NCI-H748 (cell line): ENCODE results near the gene TMC3.

ENCODE experiments used
- DNase-seq: peaks from one replicate; lab custom pipeline; 2025; ENCODE audit not compliant: unreplicated experiment; lab: John Stamatoyannopoulos, UW

The TMC3 gene

DNA sequence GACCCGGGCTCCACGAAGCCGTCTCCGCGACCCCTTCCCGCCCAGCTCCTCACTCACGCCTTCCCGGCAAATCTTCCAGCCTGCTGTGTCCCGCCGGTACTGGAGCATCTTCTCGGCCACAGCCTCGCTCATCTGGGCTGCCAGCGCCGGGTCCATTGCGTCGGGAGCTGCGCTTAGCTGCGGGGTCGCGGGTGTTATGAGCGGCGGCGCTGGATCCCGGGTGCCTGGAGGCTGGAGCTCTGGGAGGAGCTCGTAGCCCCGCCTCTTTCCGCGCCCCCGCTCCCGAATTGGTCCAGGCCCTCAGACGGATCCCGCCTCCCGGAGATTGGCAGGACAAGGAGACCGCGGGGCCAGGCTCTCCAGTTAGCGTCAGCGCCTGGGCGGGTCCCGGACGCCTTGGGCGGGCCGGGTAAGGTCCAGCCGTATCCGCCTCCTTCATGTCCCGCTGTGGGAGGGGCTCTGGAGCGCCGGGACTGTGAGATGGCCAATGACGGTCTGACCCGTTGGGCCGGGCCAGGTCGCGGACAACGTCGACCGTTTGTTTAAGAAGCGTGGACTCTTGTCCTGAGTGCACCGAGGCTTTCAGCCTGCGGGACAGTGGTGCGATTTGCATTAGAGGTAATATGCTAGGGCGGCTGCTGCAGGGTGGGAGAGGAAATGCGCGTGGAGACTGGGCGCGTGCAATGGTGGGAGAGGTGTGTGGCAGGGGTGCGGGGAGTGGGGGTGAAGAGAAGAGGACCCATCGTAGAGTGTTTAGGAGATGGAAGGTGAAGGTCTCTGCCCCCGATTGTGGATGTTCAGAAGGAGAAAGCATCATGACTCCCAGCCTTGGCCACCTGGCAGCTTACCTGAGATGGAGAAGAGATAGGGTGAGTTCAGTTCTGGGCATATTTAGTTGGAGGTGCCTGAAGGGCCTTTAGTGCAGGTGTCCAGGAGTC is 49.8 kb downstream of the TMC3 start, which contains the start of gene STARD5:
Gene STARD5, minus strand, starts transcription at position 198 of the 938 bp plus-strand sequence. Its CDS starts 42 bp downstream, at position 156.
- peak; percentile 95 for DNase-seq

DNA sequence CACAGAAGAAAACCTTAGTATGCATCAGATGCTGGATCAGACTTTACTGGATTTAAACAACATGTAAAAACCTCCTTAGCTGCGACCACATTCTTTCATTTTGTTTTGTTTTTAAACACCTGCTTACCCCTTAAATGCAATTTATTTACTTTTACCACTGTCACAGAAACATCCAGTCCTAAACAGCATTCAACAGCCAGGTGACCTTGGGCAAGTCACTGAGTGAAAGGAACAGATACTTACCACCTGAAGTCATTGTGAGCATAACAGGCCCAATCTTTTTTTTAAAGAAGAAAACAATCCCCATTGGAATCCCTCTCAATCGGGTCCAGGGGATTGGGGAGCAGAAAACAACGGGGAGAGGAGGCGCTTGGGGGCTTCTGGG is 50.5 kb downstream of the TMC3 start:
- DNase-seq: no peak

DNA sequence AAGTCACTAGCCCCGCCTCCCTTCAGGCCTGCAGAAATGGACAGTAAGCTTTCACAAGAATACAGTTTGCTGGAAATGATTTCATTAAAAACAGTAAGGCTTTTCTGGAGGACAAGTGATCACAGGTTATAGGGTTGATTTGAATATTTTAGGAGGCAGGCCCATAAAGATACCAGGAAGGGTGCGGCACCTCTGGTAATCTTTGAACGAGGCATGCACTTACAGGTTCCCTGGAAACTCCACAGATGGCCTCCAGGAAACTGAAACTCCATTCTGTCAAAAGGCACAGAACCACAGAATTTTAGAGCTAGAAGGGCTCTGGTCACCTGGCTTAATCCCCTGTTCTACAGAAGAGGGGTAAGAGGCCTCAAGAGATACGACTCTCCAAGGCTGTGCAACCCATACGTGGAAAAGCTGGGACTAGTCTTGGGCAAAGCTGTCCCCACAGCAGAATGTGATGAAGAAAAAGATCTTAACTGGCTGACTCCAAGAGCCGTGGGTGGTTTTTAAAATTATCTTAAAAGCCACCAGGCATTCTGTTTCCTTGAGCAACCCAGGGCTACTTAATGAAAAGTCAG is 51.2 kb downstream of the TMC3 start:
- no peak for DNase-seq

DNA sequence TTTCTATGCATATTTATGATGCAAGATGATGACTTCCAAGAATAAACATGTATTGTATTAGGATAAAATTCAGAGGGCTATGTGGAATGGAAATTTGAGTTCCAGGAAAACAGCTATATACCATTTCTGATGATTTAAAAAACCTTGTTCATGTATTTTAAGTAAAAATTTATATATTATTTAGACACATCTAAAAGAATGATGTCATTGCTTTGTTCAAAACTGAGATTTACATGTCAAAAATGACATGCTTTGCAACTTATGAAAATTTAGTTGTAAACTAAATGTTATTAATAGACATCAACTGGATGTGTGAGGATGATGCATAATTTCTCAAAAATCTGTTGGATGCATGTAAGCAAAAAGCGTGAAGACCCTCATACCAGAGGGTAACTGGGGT is 52.3 kb downstream of the TMC3 start:
- no peak for DNase-seq

DNA sequence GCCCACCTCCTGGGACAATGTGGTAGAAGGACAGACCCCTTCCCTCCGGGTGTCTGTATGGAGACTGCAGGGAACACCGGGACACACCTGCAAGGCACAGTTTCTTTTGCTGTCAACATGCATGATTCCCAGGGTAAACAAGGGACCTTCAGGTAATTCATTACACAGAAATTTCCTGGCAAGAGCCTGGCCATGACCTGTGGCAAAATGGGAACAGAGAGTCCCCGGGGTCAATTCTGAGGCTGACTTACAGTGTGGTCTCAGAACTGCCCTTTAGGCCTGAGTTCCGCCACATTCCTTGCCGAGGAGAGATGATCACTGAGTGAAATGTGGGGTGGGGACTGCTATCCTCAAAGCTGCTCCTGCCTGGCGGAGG is 56.4 kb downstream of the TMC3 start:
- DNase-seq: no peak

DNA sequence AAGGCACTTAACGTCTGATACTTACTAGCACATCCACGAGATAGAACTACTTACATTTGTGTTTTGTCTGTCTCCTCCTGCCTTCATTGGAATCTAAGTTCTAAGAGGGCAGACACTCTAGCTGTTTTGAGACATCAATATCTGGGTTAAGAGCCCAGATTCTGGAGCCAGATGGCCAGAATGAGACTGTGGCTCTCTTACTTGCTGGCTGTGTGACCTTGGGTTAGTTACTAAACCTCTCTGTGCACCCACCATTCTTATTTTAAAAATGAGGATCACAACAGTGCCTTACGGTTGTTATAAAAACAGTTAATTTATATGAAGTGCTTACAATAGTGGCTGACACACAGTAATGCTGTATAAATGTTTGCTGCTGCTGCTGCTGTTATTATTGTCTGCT is 57.7 kb downstream of the TMC3 start:
- no peak for DNase-seq

DNA sequence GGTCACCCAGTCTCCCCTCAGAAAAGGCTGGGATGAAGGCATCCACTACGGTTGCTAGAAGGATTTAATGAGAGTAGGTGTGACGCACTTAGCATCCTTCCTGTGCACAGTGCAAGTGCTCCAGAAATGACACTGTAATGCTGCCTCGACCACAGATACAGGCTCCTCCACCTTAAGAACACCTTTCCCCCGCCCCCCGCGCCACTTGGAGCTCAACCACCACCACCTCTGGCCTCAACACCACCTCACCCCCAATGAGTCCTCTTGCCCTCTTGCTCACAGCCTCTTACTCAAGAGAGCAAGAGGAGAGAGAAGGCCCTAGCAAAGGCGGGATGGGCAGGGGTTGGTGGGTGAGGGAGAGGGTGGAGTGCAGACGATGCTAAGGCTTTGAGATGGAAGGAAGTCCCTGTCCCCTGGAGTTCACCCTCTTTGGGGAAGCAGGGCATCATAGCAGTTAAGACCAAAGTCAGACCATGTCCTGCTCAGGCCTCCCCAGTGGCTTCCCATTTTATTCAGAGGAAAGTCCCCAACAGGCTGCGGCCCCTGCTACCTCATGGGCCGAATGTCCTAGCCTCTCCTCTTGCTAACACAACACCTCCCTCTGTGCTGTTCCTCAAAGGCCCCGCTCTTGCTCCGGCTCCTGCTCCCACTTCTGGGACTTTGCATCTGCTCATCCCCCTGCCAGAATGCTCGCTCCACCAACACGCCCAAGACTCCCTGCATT is 58.4 kb downstream of the TMC3 start:
- no peak for DNase-seq

DNA sequence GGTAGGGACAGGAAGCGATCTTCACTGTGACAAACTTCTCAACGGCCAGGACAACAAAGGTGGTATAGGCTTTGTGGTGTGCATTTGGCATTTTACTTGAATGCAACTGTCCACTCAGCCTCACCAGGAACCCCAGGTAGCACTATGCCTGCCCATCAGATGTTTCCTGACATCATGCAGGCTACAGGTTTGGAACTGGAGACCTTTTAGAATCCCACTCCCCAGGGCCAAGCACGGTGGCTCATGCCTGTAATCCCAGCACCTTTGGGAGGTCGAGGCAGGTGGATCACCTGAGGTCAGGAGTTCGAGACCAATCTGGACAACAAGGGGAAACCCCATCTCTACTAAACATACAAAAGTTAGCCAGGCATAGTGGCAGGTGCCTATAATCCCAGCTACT is 59.6 kb downstream of the TMC3 start:
- DNase-seq: no peak

DNA sequence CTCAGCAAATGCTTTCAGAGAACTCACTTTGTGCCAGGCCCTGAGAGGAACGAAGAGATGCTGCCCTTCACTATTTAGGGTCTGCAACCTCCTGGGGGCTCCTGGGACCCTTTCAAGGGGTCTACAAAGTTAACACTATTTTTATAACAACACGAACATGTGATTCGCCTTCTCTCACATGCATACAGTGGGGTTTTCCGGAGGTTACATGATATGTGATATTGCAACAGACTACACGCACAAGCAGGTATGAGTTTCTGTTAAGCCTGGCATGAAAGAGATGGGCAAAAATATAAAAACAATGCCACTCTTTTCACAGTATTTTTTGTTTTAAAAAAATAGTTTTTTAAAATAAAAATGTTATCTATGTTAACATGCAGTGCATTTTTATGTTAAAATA is 60.3 kb downstream of the TMC3 start:
- DNase-seq: no peak

DNA sequence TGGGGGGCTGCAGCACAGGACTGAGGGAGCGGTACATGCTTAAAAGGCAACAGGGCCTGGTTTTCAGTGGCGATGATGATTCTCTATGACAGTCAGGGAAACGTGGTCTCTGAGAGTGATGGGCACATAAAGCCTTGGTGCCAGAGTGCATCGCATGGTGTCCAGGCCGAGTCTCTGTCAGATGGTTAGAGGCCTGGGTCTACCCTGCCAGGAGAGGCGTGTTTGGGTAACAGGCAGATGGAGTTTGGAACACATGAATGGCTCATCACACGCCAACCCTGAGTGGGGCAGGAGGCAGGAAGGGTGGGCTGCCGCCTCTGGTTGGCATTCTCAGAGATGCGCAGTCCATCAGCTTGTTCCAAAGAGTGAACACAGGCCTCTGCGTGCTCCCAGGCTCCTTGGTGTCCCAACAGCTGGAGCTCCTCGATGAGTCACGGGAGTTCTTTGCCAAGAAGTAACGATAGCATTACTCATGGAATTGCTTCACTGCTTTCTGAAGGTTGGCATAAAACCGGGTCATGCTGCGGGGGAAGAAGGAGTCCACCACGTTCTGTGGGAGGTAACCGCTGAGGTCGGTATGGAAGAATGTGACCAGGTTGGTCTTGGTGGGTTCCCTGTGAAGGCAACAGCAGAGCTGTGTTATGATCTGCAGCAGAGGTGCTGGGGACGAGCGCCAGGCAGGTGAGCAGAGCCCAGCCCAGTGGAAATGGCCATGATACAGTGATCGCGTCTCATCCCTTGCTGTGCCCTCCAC is 61.0 kb downstream of the TMC3 start:
- DNase-seq: no peak

DNA sequence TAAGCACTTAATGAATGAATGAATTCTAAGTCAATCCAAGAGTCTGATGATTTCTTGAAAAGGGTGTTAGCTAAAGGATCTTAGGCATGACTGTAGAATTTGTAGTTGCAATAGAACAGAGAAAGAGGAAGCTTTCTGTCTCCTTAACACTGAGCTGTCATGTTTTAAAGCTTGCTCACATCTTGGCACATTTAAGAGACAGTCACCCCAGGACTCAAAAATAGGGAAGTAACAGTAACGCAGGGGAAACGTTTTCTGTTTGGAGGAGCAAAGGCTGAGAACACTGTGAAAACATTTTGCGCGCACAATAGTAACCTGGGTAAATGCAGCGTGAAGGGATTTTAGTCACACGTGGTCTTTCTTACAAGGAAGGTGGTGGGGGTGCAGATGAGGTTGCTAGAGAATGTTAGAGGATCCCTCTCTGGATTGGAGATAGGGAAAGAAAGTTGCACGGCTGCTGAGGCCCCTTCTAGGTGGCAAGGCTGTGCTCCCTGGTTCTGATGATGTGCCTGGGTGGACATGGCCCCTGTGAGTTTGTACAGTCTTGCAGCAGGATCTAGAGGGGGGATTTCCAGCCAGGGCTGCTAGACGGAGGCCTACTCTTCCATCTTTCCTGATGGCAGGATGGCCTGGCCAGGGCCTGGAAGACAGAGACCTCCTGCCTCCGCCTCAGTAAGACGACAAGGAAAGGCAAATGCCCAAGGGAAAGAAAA is 62.1 kb downstream of the TMC3 start:
- DNase-seq: no peak

DNA sequence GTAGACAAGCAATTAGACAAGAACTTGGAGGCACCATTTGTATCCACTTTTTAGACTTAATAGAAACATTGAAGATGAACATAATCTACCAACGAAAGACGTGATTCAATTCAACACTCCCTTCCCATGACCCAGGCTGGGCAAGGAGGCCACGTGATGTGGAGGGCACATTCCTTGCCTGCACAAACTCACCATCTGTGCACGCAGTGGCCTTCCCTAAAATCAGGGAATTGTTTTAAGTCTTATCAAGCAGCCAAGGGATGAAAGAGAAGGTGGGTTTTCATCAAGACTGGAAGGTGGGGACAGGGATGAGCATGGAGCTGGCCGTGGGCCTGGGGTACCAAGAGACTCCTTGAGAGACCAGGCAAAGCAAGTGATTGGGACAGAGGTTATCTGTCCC is 63.5 kb downstream of the TMC3 start:
- DNase-seq: no peak

DNA sequence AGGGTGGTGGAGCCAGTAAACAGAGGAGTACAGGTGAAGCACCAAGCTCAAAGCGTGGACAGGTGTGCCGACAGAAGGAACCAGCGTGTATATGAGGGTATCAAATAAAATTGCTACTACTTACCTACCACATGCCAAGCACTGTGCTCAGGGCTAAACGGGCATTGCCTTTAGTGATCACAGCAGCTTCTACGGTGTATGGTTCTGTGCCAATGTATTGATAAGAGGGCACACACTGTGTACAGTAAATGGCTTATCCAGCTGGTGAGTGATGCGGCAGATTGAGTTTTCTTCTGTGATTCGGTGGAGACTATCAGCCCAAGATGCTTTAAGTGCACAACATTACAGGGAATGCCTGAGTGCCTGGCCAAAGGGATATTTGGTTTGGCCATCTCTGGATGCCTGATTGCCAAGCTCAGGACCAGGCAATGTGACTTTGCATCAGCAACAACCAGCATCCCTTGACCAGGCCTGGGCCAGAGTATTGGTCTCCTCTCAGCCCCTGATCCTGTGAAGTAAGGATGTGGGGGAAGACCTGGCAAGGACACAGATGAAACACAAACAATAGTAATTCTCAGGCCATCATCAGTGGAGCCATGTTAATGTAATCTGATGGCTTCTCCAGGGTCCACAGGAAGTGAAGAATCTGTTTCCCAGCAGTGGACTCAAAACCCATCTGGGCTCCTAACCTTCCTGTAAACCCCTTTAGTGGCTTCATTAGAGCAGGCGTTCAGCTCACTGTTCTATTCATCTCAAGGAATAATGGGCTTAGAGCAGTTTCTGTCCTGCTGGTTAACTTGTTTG is 64.2 kb downstream of the TMC3 start:
- DNase-seq: no peak

DNA sequence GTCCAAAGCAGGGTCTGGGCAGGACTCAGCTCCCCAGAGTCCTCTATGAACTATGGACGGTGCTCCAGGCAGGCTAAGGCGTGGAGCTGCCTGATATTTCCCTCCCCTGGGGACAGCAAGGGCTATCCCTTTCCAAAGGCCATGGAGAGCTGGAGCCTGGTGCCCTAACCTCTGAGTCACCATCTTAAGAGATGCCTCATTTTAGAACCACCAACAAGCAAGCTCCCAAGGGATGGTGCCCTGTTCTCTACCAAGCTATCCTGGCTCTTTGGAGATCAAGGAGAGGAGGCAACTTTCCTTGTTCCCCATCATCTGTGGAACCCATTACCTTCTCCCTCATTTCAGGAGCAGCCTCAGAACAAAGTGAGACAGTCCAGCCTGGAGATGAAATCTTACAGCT is 65.8 kb downstream of the TMC3 start:
- no peak for DNase-seq

DNA sequence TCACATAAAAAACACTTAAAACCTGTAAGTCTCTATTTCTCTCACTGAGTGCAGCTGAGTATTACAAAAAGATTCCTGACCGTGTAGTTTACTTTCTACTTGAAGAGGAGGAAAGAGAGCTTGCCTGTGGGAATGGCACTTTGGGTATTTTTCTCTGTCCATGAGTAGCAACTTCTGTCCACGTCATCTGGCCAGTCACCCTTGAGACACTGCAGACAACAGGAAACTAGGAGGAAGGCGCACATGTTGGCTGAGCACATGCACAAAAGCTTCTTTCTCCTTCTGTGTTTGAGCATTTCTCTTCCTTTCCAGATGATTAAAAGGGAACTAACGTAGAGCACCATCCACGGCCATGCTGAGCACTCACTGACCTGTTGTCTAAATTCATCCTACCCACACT is 69.8 kb downstream of the TMC3 start:
- DNase-seq: no peak

DNA sequence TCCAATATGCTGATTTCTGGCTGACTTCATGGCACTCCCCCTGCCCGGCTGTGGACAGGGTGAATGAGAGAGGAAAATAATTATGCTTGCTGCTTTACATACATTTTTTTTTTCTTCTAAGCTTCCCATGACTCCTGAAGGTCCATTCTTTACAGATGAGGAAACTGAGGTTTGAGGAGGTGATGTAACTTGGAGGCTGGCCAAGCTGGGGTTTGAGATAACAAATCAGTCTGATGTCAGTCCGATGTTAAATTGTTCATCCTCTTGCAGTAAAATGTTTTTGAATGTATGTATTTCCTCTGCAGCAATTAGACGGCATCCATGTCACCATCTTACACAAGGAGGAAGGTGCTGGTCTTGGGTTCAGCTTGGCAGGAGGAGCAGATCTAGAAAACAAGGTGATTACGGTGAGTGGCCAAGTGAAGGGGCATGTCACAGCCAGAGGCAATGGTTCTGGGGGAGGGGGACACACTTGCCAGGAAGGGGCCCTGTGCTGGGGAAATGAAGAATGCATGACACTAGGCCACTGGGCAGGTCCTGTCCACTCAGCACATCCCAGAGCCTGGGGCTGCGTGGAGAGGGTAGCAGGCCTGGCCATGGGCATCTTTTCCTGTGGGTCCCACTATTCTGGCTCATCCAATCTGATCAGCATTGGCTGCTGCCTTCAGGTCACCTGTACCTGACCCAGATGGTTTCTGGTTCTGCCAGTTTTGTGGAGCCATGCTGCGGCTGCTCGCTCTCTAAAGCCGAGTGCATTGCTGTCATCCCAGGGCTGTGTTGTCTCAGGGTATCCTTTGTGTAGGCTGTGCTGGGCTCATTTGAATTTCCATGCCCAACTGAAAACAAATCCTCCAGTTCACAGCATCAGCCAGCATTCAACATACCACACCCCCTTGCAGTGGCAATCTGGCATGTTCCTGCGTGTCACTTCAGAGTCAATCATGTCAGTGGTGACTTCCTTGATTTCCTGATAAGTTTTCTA is 70.5 kb downstream of the TMC3 start:
- peak; percentile 4 for DNase-seq

DNA sequence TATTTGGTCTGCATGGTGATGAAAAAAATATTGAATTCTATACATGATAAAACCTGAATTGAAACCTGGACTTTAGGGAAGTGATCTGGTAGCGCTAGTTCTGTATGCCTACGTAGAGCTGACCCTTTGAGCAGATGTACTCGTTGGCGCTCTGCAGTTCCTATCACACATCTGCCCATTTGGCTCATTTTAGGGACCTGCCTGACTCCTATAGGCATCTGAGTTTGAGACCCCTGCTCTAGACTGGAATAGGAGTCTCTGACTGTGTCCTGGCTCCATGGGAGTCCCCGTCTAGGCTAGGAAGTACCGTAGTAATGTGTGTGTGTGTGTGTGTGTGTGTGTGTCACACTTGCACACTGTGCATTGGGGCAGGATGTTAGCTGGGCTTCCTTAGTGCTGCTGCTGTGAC is 71.3 kb downstream of the TMC3 start:
- DNase-seq: no peak

DNA sequence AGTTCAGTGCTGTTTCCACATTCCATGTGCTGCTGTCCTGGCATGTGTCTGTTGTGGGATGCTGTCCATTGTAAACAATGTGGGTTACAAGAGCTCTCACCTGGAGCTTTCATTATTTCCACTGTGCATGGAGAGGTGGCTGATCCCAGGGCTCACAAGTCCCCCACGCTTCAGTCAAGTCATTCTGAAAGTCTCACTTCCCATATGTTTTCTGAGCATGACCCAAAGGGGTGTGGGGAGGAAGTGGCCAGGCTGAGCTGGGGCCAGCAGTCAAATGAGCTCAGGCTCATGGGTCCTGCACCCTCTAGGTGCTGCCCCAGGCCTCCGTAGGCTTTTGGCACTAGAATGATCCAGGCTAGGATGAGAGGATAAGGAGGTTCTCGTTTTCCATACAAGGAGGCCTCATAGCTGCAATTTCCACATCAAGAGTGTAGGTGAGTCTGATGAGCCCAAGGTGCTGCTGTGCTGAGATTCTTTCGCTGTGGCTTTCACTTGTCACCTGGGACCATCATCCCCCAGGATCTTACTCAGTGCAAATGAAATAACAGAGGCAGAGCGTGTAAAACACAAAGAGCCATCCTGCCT is 72.1 kb downstream of the TMC3 start:
- no peak for DNase-seq
